Stimulated activated CD4-positive, alpha-beta T cell treated with anti-CD3 and anti-CD28 coated beads, Interleukin-1b, Interleukin-23, amount 100 ng/mL, for 24 hours (primary cell): Measurements from ENCODE around the gene TRAPPC5.

Experiments used
- DNase-seq, 4 experiments: peaks; one replicate each; pipeline ENCODE4 v3.0.0-alpha.2; 2020; ENCODE audit warnings: low read depth in 4 of 4, low spot score in 1 of 4

The TRAPPC5 gene

GRCh38 chr19:7699003-7699402, 18.4 kb downstream of the TRAPPC5 start:
- no peak for DNase-seq

DNA sequence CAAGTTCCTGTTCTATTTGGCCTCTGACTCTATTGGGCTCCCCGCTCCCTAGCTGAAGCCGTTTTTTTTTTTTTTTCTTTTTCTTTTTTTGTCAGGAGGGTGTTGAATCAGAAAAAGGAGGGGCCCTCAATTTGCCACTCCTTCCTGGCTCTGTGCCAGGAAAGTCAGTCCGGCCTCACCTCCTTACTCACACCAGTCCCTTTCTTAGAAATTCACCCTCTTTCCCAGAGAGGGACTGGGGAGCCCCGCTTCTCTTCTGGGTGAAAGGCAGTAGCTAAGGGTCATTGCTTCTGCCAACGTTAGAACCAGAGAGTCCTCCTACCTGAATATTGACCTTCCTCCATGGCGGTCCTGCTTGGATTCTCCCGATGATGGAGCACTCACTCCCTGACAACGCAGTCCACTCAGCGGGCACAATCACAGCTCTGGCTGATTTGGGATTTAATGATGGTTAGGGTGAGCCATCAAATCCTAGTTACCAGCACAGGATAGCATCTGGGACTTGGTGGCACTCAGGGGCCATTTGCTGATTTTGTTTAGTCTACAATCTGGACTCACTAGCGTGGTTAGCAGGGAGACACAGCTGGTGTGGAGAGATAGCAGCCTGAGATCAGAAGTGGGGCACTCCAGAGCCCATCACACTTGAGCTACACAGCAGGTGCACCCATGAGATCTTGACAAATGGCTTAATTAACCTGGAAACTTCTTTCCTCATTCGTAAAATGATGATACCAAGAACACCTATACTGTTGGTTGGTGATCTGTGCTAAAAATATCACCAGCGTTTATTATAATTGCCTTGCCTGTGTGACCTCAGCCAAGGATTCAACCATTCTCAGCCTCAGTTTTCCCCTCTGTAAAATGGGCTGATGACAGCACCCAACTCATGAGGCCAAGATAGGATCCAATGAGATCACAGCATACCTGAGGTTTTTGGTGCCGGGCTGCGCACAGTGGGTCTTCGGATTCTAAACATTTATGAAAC, 19.1 kb downstream of the TRAPPC5 start:
- peak in 2 of 4 experiments; percentile 20 to 54 for DNase-seq

GRCh38 chr19:7701049-7701653, 20.5 kb downstream of the TRAPPC5 start:
- DNase-seq, result no peak

DNA sequence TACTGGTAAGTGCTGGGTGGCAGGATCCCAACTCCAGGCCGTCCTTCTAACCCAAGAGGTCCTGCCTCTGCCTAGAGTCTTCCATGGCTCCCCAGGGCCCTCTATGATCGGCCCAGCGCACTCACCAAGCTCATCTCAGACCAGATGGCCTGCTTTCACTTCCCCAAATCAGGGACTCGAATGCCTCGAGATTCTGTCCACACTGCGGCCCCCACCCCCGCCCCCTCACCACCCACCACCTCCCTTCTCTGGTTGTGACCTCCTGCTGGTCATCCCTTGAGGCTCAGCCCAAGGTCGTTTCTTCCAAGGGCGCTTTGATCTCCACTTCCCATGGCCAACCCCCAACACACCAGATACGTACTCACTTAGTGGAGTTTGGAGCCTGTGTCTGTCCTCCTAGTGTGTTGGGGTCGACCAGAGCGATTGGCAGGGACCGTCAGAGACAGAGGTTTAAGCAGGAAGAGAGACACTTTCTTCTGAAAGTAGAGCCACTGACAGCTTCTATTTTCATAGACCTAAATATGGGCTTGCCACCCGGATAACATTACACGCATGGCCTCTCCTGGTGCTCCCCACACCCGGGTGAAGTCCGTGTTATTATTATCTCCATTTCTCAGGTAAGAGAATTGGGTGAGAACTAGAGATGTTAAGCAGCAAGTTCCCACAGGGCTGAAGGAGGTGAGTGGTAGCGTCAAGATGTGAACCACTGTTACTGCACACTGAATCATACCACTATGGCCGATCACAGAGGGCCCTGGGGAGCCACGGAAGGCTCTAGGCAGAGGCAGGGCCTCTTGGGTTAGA, 21.2 kb downstream of the TRAPPC5 start, which contains the start of gene FCER2:
FCER2 (minus strand) TSS at position 478 of the 804 bp plus-strand sequence. CDS start 2,371 bp downstream, outside the sequence.
- no peak for DNase-seq

DNA sequence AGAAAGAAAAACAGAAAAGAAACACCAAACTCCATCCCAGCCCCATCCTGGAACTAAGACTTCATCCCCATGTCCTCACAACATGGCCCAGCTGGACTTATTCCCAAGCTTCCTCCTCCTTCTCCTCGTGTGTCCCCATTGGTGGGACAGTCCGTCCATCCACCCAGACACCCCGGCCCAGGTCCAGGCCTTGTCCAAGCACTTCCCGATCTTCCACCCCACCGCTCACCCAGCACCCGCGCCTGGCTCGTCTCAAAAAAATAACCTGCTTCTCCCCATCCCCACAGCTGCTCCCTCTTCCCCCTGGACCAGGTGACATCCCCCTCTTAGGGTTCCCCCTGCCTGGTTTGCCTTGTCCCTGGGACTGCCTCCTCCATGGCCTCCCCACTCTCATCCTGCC, 22.7 kb downstream of the TRAPPC5 start:
- DNase-seq, result no peak

- DNase-seq, result no peak
Observed at GRCh38 chr19:7704280-7705060, 23.8 kb downstream of the TRAPPC5 start.

GRCh38 chr19:7705387-7706187, 25.0 kb downstream of the TRAPPC5 start:
- DNase-seq, result peak; percentile 28 to 70 (median 47)

DNA sequence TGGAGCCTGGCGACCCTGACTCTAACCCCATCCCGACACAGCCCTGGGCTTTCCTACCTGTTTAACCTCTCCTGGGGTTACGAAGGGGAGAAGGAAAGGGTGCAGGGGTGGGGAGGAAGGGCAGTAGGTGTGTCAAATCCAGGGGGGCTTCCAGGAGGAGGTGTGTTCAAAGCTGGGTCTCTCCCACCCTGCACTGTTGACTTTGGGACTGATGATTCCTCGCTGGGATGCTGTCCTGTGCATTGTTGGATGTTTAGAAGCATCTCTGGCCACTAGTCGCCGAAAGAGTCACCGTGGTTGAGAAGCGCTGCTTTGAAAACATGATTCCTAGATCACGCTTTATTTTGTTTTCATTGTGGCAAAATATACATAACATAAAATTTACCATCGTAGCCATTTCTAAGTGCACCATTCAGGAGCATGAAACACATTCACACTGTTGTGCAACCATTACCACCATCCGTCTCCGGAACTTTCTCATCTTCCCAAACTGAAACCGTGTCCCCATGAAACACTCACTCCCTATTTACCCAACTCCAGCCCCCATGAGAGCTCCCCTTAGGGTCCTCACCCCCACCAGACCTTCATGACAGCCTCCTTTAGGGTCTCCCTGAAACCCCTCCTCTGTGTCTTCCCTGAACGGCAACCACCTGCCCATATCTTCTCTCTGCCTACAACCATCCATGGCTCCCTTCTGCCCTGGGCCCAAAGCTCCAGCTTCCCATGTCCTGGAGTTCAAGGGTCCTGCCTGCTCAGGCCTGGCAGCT, 25.7 kb downstream of the TRAPPC5 start:
- DNase-seq, result no peak

- DNase-seq, result no peak
Observed at GRCh38 chr19:7706955-7707456, 26.4 kb downstream of the TRAPPC5 start.

GRCh38 chr19:7709932-7710460, 29.4 kb downstream of the TRAPPC5 start:
- no peak for DNase-seq

- DNase-seq, result no peak
Observed at GRCh38 chr19:7710616-7711015, 30.0 kb downstream of the TRAPPC5 start.

DNA sequence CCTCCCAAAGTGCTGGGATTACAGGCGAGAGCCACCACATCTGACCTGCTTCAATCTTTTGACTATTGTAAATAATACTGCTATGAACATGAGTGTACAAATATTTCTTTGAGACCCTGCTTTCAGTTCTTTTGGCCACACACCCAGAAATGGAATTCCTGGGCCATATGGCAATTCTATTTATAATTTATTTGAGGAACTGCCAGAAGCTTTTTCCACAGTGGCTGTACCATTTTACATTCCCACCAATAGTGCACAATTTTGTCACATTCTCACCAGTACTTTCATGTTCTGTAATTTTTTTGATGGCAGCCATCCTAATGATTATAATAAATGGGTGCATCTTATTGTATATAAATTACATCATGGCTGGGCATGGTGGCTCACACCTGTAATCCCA, 35.0 kb downstream of the TRAPPC5 start:
- DNase-seq, result no peak

- no peak for DNase-seq
Observed at GRCh38 chr19:7716762-7717161, 36.1 kb downstream of the TRAPPC5 start.

- no peak for DNase-seq
Observed at GRCh38 chr19:7718668-7719067, 38.0 kb downstream of the TRAPPC5 start.

DNA sequence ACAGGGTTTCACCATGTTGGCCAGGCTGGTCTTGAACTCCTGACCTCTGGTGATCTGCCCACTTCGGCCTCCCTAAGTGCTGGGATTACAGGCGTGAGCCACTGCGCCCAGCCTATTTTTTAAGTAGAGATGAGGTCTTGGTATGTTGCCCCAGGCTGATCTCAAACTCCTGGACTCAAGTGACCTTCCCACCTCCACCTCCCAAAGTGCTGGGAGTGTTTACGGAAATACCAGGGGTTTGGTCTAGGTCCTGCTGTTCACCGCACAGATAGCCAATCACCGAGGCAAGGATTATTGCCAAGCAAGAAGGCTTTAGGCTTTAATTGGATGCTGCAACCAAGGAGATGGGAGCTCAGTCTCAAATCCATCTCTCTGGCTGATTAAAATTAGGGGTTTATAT, 39.7 kb downstream of the TRAPPC5 start:
- DNase-seq, result no peak

DNA sequence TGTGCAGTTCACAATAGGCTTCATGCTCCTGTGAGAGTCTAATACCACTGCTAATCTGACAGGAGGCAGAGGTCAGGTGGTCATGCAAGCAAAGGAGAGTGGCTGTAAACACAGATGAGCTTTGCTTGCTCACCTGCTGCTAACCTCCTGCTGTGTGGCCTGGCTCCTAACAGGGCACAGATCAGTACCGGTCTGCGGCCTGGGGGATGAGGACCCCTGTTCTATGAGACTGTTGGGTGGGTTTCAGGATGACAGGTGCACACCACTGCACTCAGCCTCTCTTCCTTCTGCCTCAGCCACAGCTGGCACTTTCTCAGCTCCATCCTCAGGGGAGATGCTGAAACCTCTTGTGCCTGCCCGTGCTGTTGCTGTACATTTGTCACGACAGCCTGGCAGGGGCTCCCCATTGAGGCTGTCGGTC, 41.6 kb downstream of the TRAPPC5 start:
- no peak for DNase-seq

DNA sequence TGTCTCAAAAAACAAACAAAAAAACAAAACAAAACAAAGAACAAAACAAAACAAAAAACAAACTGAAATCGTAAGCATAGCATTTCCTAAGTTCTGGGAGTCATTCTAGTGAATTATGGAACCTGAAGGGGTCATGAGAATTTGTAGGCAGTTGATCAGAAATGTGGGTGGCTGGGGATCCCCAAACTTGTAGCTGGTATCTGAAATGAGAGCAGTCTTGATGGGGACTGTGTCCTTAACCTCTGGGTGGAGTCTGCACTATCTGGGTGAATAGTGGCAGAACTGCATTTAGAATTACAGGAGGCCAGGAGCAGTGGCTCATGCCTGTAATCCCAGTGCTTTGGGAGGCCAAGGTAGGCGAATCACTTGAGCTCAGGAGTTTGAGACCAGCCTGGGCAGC, 45.2 kb downstream of the TRAPPC5 start:
- DNase-seq, result no peak

GRCh38 chr19:7729211-7729610, 48.6 kb downstream of the TRAPPC5 start:
- no peak for DNase-seq
